ENCODE measurements around the gene MRAS.

Gene MRAS

DNA sequence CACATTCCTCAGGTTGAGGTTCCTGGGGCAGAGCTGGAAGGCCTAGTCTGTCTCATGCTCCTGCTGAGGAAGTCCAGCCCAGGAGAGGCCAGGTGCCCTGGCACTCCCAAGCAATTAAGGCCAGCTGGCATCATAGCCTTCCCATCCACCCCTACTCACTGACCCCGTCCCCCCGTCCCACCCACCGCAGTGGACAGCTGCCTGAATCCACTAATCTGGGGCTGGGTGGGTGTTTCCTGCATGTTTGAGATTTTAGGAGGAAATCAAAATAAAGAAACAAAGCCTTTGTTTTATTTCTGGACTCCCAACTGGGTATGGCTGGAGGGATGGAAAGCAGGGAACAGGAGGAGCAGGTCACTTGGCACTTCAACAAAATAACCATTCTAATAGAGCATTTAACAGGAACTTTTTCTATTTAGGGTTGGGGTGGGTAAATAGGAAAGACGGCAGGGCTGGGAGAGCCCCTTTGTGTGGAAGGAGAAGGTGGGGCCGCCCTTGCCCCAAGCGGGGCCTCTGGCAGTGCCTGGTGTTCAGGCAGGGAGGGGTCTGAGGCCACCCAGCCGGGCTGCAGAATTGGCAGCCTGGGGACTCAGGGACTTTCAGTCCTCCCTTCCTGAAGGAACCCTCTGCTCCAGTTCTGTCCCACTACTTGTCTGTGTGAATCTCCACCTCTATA is 8.5 kb downstream of the MRAS start:
- Mint-ChIP-seq H3K4me3 (no peak overlapping the region), H3K36me3 (no peaks in the 10 kb centered on the region), H3K9me3 (no peaks in the 10 kb centered on the region), H3K4me1 (no peaks in the 10 kb centered on the region), H3K27ac (no peak overlapping the region)
- ATAC-seq: no peak
- DNase-seq (ENCODE audit: low spot score in 2 of 2): no peak

DNA sequence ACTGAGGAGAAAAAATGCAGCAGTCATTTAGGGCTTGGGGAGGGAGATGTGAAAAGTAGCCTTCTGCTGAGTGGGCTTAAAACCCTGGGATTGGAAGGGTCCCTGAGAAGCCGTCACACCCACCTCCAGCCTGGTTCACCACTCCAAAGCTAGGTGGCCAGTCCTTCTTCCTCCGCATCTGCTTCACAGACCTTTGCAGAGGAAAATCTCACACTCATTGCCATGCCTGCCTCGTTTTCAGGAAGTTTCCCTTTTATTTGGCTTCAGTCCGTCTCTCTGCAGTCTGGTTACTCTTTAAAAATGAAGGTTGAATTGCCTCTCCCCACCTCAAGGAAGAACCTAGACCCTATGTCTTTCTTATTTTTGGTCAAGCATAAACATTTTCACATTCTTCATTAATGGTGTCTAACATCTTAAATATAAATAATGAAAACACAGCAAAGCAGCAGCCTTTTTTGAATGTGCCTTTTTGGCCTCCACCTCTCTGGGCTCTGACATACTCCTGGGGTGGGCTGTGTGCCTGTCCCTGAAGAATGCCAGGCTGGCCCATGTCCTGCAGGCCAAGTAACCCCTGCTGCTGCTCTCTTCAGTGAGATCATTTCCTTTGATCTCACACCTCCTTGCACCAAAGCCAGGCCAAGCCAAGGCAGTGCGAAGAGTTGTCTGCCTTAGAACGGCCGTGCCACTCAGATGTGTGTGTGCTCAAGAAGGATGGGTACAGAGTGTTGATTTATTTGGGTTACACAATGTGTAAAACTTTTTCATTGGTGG is 11.0 kb downstream of the MRAS start:
- ATAC-seq (no peak), DNase-seq (ENCODE audit: low spot score in 2 of 2) (no peak)
- Mint-ChIP-seq H3K9me3 (no peaks in the 10 kb centered on the region), H3K4me3 (no peak overlapping the region), H3K27ac (no peak overlapping the region), H3K36me3 (no peaks in the 10 kb centered on the region), H3K4me1 (no peaks in the 10 kb centered on the region)

DNA sequence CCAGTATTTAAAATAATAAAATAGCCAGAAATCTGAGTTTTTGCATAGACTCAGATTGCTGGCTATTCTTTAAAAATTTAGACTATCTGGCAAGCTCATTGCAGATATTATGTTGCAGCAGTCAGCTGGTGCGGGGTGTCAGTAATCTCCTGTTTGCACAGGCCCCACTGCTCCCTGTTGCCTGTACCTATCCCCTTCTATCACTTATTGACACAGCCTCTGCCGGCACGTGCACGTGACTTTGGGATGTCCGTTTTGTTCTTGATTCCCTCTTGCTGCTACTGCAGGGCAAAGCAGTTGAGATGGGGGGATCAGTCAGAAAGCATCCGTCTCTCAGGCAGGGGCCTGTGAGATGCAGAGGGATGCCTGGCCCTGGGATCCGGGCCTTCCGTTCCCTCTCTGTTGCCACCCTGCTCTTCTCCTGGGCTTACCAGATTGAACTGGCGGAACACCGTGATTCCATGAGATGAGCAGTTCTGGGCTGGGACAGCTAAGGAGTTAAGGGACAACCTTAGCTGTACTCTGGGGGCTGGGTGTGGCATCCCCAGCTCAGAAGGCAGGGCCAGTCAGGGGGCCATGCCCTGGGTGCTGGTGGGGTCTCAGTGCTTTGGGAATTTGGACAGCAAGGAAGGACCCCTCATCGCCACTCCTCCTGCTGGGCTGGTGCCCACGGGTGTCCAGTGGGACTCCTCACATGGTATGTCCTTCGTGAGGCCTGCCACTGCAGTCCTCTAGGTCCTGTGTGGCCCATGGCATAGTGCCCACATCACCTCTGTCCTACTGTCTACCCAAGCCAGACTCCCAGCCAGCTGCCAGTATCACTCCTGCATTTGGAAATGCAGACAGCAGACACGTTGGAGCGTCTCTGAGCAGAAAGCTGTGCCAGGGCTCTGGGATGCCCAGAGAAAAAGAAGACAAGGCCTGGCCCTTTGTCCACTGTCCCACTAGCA is 11.8 kb downstream of the MRAS start:
- Mint-ChIP-seq H3K4me3 (no peak overlapping the region), H3K27ac (no peak overlapping the region), H3K36me3 (no peaks in the 10 kb centered on the region), H3K9me3 (no peaks in the 10 kb centered on the region), H3K4me1 (no peaks in the 10 kb centered on the region)
- no peak for DNase-seq (ENCODE audit: low spot score in 2 of 2)
- no peak for ATAC-seq

DNA sequence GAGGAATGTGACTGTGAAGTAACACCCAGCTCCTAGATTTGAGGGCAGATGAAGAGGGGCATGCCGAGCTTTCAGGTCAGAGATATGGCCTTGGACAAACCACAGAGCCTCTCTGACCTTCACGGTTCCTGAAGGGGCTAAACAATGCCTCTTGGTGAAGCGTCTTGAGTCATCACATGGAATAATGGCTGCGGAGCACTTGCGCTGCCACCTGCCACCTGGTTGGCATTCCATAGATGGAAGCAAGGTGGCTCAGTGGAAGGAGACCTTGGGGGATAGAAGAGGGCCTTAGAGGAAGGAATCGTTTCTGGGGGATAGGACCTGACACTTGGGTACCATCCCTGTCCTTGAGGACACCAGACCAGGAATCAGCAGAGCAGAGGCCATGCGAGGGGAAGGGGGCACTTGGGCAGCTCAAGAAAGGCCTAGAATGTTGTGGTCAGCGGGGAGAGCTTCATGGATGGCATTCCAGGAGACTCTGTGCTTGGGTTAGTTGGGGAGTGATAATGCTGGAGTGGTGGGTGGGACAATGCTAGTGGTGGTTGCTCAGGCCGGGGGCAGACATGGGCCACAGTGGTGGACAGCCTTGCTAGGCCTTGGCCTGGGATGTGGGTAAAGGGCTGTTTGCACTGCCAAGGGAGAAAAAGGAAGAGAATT is 12.6 kb downstream of the MRAS start:
- no peak overlapping the region for H3K27ac Mint-ChIP-seq

DNA sequence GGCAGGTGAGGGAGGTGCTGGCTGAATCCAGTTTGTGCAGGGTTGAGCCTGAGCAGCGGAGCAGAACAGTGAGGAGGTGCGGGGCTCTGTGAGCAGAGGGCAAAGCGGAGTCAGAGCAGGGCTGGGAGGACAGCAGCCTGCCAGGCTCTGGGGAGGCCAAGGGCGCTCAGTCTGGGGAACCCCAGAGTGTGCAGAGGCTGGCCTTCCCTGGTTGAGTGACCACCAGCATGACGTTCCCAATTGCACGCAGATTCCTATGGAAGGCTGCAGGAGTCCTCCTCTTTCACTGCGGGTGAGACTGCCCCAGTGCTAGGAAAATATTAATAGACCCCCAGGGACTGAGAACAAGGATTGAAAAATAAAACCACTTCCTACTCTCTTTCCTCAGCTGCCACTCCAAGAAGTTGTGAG is 13.2 kb downstream of the MRAS start:
- H3K4me1 Mint-ChIP-seq: no peaks in the 10 kb centered on the region
- H3K36me3 Mint-ChIP-seq: no peaks in the 10 kb centered on the region
- ATAC-seq (peak; percentile 41), DNase-seq (ENCODE audit: low spot score in 2 of 2) (no peak)
- no peak overlapping the region for H3K27ac Mint-ChIP-seq
- no peaks in the 10 kb centered on the region for H3K9me3 Mint-ChIP-seq
- no peak overlapping the region for H3K4me3 Mint-ChIP-seq

More for the DNA sequence above, 12.6 kb downstream of the MRAS start:
- H3K9me3 Mint-ChIP-seq: no peaks in the 10 kb centered on the region
- no peak overlapping the region for H3K4me3 Mint-ChIP-seq
- no peaks in the 10 kb centered on the region for H3K36me3 Mint-ChIP-seq
- ATAC-seq: no peak
- DNase-seq (ENCODE audit: low spot score in 2 of 2): no peak
- no peaks in the 10 kb centered on the region for H3K4me1 Mint-ChIP-seq

DNA sequence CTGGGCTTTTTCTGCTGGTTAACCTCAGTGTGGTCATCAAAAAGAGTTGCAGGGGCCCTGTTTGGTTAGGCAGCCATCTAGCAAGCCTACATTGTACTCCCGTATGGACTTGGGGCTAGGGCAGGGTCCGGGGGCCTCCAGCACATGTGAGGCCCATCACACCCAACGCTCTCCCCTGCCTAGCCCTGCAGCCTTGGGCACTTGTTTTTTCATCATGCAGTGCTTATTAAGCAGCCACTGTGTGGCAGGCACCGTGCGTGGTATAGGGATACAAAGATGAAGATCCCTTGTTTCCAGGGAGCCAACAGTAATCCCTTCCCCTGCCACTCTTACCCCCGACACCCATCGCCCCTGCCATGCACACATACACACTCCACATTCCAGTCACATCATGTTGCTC is 14.2 kb downstream of the MRAS start:
- Mint-ChIP-seq H3K4me1 (no peaks in the 10 kb centered on the region), H3K27ac (no peak overlapping the region), H3K9me3 (no peaks in the 10 kb centered on the region), H3K36me3 (no peaks in the 10 kb centered on the region), H3K4me3 (no peak overlapping the region)
- ATAC-seq (no peak), DNase-seq (ENCODE audit: low spot score in 2 of 2) (no peak)

DNA sequence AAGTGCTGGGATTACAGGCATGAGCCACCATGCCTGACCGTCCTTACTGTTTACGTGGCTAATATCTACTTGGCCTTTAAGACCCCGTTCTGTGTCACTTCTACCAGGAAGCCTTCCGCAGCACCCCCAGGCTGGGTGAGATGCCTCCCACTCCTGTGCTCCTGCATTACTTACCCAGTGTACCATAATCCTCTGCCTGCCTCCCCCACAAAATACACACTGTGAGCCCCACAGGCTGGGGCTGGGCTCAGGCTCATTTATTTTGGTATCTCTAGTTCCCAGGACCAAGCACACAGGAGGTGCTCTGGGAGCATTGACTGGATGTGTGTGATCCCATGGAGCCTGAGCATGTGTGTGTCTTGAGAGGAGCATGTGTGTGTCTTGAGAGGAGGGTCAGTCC is 14.9 kb downstream of the MRAS start:
- Mint-ChIP-seq H3K9me3 (no peaks in the 10 kb centered on the region), H3K4me1 (no peaks in the 10 kb centered on the region), H3K36me3 (no peaks in the 10 kb centered on the region), H3K4me3 (no peak overlapping the region), H3K27ac (no peak overlapping the region)
- ATAC-seq (no peak), DNase-seq (ENCODE audit: low spot score in 2 of 2) (no peak)

DNA sequence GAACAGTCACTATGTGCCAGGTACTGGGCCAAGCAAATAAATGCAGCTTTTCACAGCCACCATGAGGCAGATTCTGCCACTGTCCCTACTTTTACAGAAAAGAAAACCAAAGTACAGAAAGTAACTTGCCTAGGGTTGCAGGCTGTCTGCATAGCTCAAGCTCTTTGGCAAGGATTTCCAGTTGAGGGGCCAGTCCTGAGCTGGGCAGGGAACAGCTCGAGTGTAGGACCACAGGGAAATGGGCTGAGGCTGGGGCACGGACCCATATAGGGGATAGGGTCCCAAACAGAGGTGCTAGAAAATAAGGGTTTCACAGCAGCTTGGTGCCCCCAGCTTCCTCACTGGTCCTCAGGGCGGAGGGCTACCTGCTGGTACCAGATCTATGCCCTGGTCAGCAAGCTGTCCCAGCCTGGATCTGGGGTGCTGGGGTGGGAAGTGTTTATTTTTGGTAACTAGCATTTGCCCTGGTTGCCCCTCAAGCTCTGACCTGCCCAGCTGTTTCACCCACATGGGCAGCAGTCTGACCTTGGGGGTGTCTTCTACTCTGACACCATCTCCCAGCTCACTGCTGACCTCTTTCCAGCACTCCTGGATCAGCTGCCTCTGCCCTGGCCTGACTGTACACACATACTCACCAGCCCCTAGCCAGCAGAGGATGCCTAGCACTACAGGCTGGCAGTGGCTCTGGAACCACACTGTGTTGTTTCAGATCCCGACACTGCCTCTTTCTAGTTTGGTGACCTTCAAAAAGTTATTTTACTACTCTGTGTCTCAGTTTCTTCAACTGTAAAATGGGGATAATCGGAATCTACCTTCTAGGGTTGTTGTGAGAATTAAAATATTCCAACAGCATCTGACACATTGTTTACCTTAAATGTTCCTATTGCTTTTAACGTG is 16.2 kb downstream of the MRAS start:
- Mint-ChIP-seq H3K4me3 (no peak overlapping the region), H3K36me3 (no peaks in the 10 kb centered on the region), H3K4me1 (no peaks in the 10 kb centered on the region), H3K27ac (no peak overlapping the region), H3K9me3 (no peaks in the 10 kb centered on the region)
- ATAC-seq: no peak
- DNase-seq (ENCODE audit: low spot score in 2 of 2): no peak

DNA sequence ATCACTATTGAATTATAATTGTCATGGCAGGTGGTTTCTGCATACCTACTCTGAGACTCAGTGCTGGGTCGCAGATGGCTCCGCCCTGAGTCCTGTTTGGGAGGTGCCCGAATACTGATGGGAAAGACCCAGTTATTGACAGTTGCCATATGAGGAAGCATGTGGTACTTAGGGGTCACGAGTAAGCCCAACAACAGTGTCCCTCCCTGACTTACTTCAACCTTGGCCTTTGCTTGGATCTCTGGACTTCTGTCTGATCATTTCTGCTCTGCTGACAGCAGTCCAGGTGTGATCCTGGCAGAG is 16.8 kb downstream of the MRAS start:
- no peak overlapping the region for H3K4me3 Mint-ChIP-seq

DNA sequence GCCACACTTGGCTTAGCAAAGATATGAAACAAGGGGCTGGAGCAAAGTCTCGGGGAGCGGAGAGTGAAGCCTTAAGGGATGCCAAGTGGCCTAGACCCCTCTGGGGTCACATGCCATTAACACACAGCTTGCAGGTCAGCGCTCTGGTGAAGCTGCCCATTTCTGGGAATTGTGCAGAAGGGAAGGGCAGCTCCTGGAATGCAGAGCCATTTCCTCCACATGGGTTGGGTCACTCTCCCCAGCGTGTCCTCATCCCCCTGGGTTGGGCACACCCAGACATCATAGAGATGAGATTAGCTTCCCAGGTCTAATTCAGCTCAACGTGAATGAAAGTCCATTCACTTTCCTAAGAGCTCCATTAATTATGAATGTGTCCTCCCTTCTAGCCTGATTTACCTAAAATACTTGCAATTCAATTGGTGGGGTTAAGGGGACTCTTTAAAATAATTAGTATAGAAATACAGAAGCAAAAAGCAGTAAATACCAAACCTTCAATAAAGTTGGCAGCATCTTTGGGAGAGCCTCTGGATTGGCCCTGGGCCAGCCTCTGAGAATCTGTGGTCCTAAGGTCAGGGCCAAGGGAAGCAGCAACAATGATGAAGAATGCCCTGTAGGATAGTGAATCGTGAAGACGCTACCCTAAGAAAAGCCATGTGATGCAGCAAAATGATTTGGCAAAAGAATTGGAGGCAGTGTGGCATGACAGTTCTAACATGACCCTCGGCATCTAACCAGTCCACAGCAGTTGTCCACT is 17.8 kb downstream of the MRAS start:
- no peaks in the 10 kb centered on the region for H3K36me3 Mint-ChIP-seq
- no peak for ATAC-seq
- no peak overlapping the region for H3K27ac Mint-ChIP-seq
- DNase-seq (ENCODE audit: low spot score in 2 of 2): no peak
- peaks cover 5% of the 10 kb centered on the region for H3K4me1 Mint-ChIP-seq
- peaks cover 2% of the 10 kb centered on the region for H3K9me3 Mint-ChIP-seq
- no peak overlapping the region for H3K4me3 Mint-ChIP-seq

More for the DNA sequence above, 16.8 kb downstream of the MRAS start:
- DNase-seq (ENCODE audit: low spot score in 2 of 2) (no peak), ATAC-seq (no peak)
- Mint-ChIP-seq H3K9me3 (no peaks in the 10 kb centered on the region), H3K27ac (no peak overlapping the region), H3K4me1 (no peaks in the 10 kb centered on the region), H3K36me3 (no peaks in the 10 kb centered on the region)

DNA sequence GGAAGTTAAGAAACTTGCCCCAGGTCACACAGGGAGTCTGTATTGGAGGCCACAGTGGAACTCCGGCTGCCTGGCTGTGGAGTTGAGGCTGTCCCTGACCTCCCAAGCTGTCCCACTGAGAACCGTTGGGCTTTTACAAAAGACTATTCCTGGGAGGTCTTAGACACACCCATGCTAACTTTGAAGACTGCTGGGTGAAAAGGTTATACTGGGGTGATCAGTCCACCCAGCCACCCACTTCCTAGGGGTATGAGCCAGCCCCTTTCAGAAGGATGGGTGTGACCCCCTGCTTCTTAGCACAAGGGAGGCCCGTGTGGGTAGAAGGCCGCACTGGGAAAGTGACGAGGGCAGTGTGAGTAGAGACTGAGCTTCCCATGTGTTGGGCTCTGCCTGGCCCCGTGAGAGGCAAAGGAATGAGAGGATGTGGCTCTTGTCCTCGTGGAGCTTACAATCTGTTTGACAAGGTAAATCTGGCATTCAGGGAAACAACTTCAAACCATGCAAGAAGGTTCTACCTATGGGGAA is 19.0 kb downstream of the MRAS start:
- H3K27ac Mint-ChIP-seq: no peak overlapping the region
- ATAC-seq (no peak), DNase-seq (ENCODE audit: low spot score in 2 of 2) (no peak)
- H3K4me3 Mint-ChIP-seq: no peak overlapping the region
- no peaks in the 10 kb centered on the region for H3K36me3 Mint-ChIP-seq
- peaks cover 2% of the 10 kb centered on the region for H3K9me3 Mint-ChIP-seq
- peaks cover 15% of the 10 kb centered on the region for H3K4me1 Mint-ChIP-seq

DNA sequence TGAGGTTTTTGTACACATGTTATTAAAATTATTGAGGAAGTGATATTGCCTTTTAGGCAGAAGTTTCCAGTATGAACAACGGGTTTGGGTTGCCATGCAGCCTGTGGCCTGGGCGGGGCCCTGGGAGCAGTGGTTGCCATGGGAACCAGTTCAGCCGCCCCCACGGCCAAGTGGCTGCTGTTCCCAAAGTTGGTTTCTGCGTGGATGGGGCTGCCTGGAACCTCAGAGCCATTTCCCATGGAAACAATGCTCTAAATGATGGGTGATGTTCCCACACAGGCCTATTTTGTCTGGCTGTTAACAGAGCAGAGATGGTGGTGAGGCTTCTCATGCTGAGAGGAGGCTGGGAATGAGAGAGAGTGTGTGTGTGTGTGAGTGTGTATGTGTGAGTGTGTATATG is 19.5 kb downstream of the MRAS start:
- ATAC-seq (no peak), DNase-seq (ENCODE audit: low spot score in 2 of 2) (no peak)
- H3K36me3 Mint-ChIP-seq: no peaks in the 10 kb centered on the region
- H3K4me3 Mint-ChIP-seq: no peak overlapping the region
- H3K27ac Mint-ChIP-seq: no peak overlapping the region
- H3K4me1 Mint-ChIP-seq: peaks cover 15% of the 10 kb centered on the region
- H3K9me3 Mint-ChIP-seq: peaks cover 2% of the 10 kb centered on the region

DNA sequence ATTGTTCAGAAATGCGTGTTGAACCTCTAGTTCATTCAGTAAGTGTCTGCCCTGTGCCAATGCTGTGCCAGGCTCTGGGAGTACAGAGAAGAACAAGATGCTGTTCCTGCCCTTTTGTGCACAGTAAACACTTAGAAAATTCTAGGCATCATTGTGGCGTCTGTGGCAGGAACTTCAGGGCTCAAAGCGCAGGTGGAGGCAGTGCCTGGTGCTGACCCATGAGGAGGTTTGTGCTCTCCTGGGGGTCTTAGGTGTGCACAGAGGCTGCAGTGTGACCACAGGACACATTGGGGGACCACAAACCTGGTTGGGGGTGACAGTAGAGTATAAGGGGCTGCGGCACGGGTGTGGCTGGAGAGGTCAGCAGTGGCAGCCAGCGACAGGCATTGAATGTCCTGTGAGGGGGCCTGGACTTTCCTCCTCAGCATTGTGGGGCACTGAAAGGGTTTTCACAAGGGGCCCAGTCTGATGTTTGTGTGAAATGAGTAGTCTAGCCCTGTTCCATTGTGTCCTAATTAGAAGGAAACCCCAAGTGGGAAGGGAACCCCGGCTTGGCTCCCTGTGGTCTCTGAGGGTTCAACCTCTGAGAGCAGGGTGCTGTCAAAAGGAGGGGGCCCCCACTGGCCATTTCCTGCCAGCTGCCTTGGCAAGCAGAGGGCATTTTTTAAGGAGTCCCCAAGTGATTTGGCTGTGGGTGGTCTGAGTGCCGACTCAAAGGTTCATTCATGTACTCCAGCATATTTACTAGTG is 20.9 kb downstream of the MRAS start:
- H3K36me3 Mint-ChIP-seq: no peaks in the 10 kb centered on the region
- H3K4me3 Mint-ChIP-seq: no peak overlapping the region
- peaks cover 2% of the 10 kb centered on the region for H3K9me3 Mint-ChIP-seq
- H3K4me1 Mint-ChIP-seq: peaks cover 15% of the 10 kb centered on the region
- no peak overlapping the region for H3K27ac Mint-ChIP-seq
- DNase-seq (ENCODE audit: low spot score in 2 of 2): no peak
- no peak for ATAC-seq
